K562 (cell line): ENCODE data around the gene TRPM4. TPM values are rescaled to one million over a fixed set of nuclear protein-coding genes. Genes with fewer than 3 reads are reported as not detected.

ENCODE experiments used
- ATAC-seq: fragments of 200-7000 bp; cut with Tn5 transposase; 3 replicates; pipeline ENCODE4 v1.9.1; 2020; ENCODE audit warnings: moderate library complexity
- BruUV-seq: library from RNA; stranded (reverse); fragments of 400-500 nt; replicated peaks from 2 replicates; lab custom pipeline; 2021; lab: Mats Ljungman, UMichigan
- CTCF ChIA-PET: fragments of 300-600 bp; formaldehyde crosslinking; extraction: SDS; loops from one replicate; lab custom pipeline; 2021; ENCODE audit warnings: low intra/inter-chr PET ratio; lab: Yijun Ruan, JAX
- POLR2A ChIA-PET: fragments of 300-600, 350-650 bp; sonication (Branson Sonifier 250); formaldehyde crosslinking; extraction: SDS; loops from one replicate; lab custom pipeline; 2021; ENCODE audit warnings: antibody characterized with exemption, inconsistent platforms; lab: Yijun Ruan, JAX
- DNase-seq, 4 experiments: peaks; one replicate each; pipeline versions ENCODE4 v3.0.0 to v3.0.0-alpha.2; 2011 to 2018; ENCODE audit warnings: low spot score in 3 of 4, mixed read lengths in 3 of 4; ENCODE audit errors: extremely low read depth in 1 of 4
- FAIRE-seq: peaks from 2 replicates; lab custom pipeline; 2011; peaks lifted over from hg19 to GRCh38; lab: Jason Lieb, UNC
- H2AFZ ChIP-seq: 2 replicates; pipeline ENCODE4 v1.6.0; 2011; ENCODE audit warnings: low read depth, low read length, control low read depth, inconsistent platforms
- H3K27ac ChIP-seq: fragments of 200-600 bp; 3 replicates; pipeline ENCODE4 v1.8.0; 2011; ENCODE audit warnings: low read depth, mild to moderate bottlenecking, control low read depth, inconsistent platforms, low read length, moderate library complexity, mixed read lengths; ENCODE audit errors: extremely low read depth
- H3K27me3 ChIP-seq, 2 experiments: fragments of 300-600 bp in 1 of 2; 2 replicates in 1 of 2; 3 replicates in 1 of 2; pipeline versions ENCODE4 v1.6.0 to v1.8.0; 2011; ENCODE audit warnings: inconsistent platforms in 2 of 2, low read length in 2 of 2, mild to moderate bottlenecking in 1 of 2, mixed read lengths in 1 of 2, moderate library complexity in 1 of 2; ENCODE audit not compliant: control insufficient read depth in 2 of 2, insufficient read depth in 2 of 2
- H3K36me3 ChIP-seq: fragments of 300-600 bp; 3 replicates; pipeline ENCODE4 v1.8.0; 2011; ENCODE audit warnings: mild to moderate bottlenecking, low read length, inconsistent platforms; ENCODE audit not compliant: control insufficient read depth, insufficient read depth
- H3K4me1 ChIP-seq, 2 experiments: fragments of 200-600 bp in 1 of 2; replicated peaks in 1 of 2; 2 replicates in 1 of 2; 3 replicates in 1 of 2; pipeline versions ENCODE4 v1.5.1 to v1.8.0; 2011; ENCODE audit warnings: inconsistent platforms in 2 of 2, low read length in 2 of 2, mild to moderate bottlenecking in 1 of 2, mixed read lengths in 1 of 2, moderate library complexity in 1 of 2; ENCODE audit not compliant: control insufficient read depth in 2 of 2, insufficient read depth in 2 of 2
- H3K4me2 ChIP-seq: 2 replicates; pipeline ENCODE4 v1.6.1; 2011; ENCODE audit warnings: low read length, control low read depth, inconsistent platforms, mixed read lengths; ENCODE audit not compliant: insufficient read depth
- H3K4me3 ChIP-seq: fragments of 200-600 bp; sonication (generic), shearing (Covaris generic); 2 replicates; pipeline ENCODE4 v1.5.1; 2016; ENCODE audit warnings: control low read depth, inconsistent platforms
- H3K79me2 ChIP-seq: fragments of 200-600 bp; 3 replicates; pipeline ENCODE4 v1.8.0; 2011; ENCODE audit warnings: low read length, inconsistent platforms; ENCODE audit not compliant: control insufficient read depth, insufficient read depth
- H3K9ac ChIP-seq, 2 experiments: 2 replicates each; pipeline versions ENCODE4 v1.6.0 to v1.6.1; 2011; ENCODE audit warnings: low read depth in 2 of 2, low read length in 2 of 2, control low read depth in 1 of 2, inconsistent platforms in 1 of 2, mild to moderate bottlenecking in 1 of 2, mixed read lengths in 1 of 2; ENCODE audit not compliant: insufficient read depth in 1 of 2
- H3K9me1 ChIP-seq: one replicate; pipeline ENCODE4 v1.6.0; 2011; ENCODE audit warnings: inconsistent platforms, mild to moderate bottlenecking, low read length, moderate library complexity; ENCODE audit not compliant: control insufficient read depth, insufficient read depth
- H3K9me3 ChIP-seq: replicated peaks from 2 replicates; pipeline ENCODE4 v1.5.1; 2011; ENCODE audit warnings: low read depth, low read length, inconsistent platforms; ENCODE audit not compliant: control insufficient read depth, insufficient read depth
- H4K20me1 ChIP-seq: replicated peaks from 2 replicates; pipeline ENCODE4 v1.6.1; 2011; ENCODE audit warnings: low read length, inconsistent platforms, mixed read lengths; ENCODE audit not compliant: control insufficient read depth, insufficient read depth
- CLOCK ChIP-seq: fragments of 250-450 bp; sonication (Bioruptor Pico); IDR thresholded peaks from 2 replicates; pipeline ENCODE4 v1.4.0; 2020; ENCODE audit warnings: mild to moderate bottlenecking, moderate library complexity, borderline replicate concordance
- E2F3 ChIP-seq: fragments of 250-450 bp; sonication (Bioruptor Pico); IDR thresholded peaks from 2 replicates; pipeline ENCODE4 v1.4.0; 2020; ENCODE audit warnings: mild to moderate bottlenecking
- KAT2B ChIP-seq: IDR thresholded peaks from one replicate; pipeline ENCODE4 v1.6.1; 2012; ENCODE audit warnings: low read depth, mild to moderate bottlenecking, control low read depth, inconsistent platforms, low read length, moderate library complexity
- KAT8 ChIP-seq: fragments of 450-650 bp; IDR thresholded peaks from 2 replicates; pipeline ENCODE4 v1.6.1; 2016; ENCODE audit warnings: low read depth, mild to moderate bottlenecking
- KDM1A ChIP-seq, 2 experiments: fragments of 450-650 bp; IDR thresholded peaks; 2 replicates each; pipeline ENCODE4 v1.6.1; 2016; ENCODE audit warnings: mild to moderate bottlenecking in 2 of 2
- MCM3 ChIP-seq: fragments of 450-650 bp; IDR thresholded peaks from 2 replicates; pipeline ENCODE4 v1.6.1; 2016
- ZBTB33 ChIP-seq: sonication (generic); formaldehyde crosslinking; IDR thresholded peaks from 2 replicates; pipeline ENCODE4 v1.8.1; 2023; ENCODE audit warnings: mild to moderate bottlenecking, missing genetic modification reagents
- ZNF140 ChIP-seq: fragments of 250-450 bp; sonication (Bioruptor Pico); IDR thresholded peaks from 2 replicates; pipeline ENCODE4 v1.8.0; 2021; ENCODE audit warnings: moderate library complexity, mild to moderate bottlenecking, inconsistent platforms
- ZNF282 ChIP-seq: sonication (generic); formaldehyde crosslinking; IDR thresholded peaks from 2 replicates; pipeline ENCODE4 v1.8.1; 2023; ENCODE audit warnings: missing genetic modification reagents
- ZNF592 ChIP-seq: fragments of 450-650 bp; IDR thresholded peaks from 2 replicates; pipeline ENCODE4 v1.6.1; 2017; ENCODE audit warnings: antibody characterized with exemption, mild to moderate bottlenecking
- ZSCAN29 ChIP-seq: fragments of 450-650 bp; IDR thresholded peaks from 2 replicates; pipeline ENCODE4 v1.6.1; 2017
- WGBS: fragments of 100-300 bp; shearing (Covaris generic); methylation state at CpG from one replicate; pipeline ENCODE4 v1.1.6; 2016; ENCODE audit warnings: low coverage, mixed read lengths; ENCODE audit not compliant: insufficient coverage; ENCODE audit errors: missing lambda C conversion rate; 5-methylcytosine and 5-hydroxymethylcytosine counted together
- in situ Hi-C: fragments of 300-500 bp; cut with MboI; formaldehyde crosslinking; loops from 4 replicates; pipeline ENCODE4 v1.15.0; 2018; ENCODE audit warnings: inconsistent platforms, mixed read lengths
- intact Hi-C: fragments of 100-400 bp; cut with micrococcal nuclease; formaldehyde crosslinking; loops from 2 replicates; pipeline ENCODE4 v1.14.2; 2022
- polyA plus RNA-seq, 8 experiments: library from polyadenylated mRNA; depleted of rRNA in 4 of 8; stranded (reverse) in 5 of 8; unstranded in 3 of 8; fragments of >200 nt; fragmentation: Nextera tagmentation in 2 of 8; fragmentation: Illumina TruSeq in 1 of 8; extraction: Ambion mirVana in 2 of 8; extraction: Trizol in 1 of 8; gene quantifications; 2 replicates each; pipeline versions ENCODE4 v1.2.1 to v1.2.3, GENCODE V29; 2011 to 2014; ENCODE audit warnings: inconsistent platforms in 1 of 8, missing spikeins in 1 of 8
- total RNA-seq, 7 experiments: library from RNA; depleted of rRNA in 6 of 7; stranded (reverse); fragments of >200 nt in 6 of 7; fragmentation: Illumina TruSeq in 2 of 7; extraction: Trizol in 2 of 7; gene quantifications; 2 replicates each; pipeline versions ENCODE4 v1.2.1 to v1.2.3, GENCODE V29; 2011 to 2021; ENCODE audit warnings: low replicate concordance in 1 of 7

The TRPM4 gene
- total and polyA plus RNA-seq, 9 of the 15 experiments (the other 6 are each of a cell fraction or from before 2014, with no cell fraction given), result 6.5 to 45.4 (median 15.2) TPM

GRCh38 chr19:49116544-49116943 lies 41.0 kb upstream of the TRPM4 start (continued):
- TF ChIP-seq ZNF592 (no peak), KAT2B (no peak)

- peak overlapping the region; percentile 98 for H3K27ac ChIP-seq
- WGBS, result 61% methylated on average over 26 of the region's 26 CpGs
- DNase-seq (peak in 1 of 4 experiments; percentile 8), ATAC-seq (no peak), FAIRE-seq (no peak)
- peak overlapping the region; percentile 91 for H2AFZ ChIP-seq
- peaks cover 40 to 72% of the 10 kb centered on the region in 2 experiments for H3K4me1 ChIP-seq
- ChIA-PET CTCF (no interaction called here), POLR2A (interaction anchor here (0.6 to 1.6 kb wide), 5 partner anchors 11 to 759 kb away, joined by 3 to 6 read pairs (median 3); partner anchors contain the start of gene AKT1S1)
- H3K4me3 ChIP-seq, result peak overlapping the region; percentile 53
- H3K9me3 ChIP-seq, result no peaks in the 10 kb centered on the region
- H3K4me2 ChIP-seq, result peak overlapping the region; percentile 86
- no peaks in the 10 kb centered on the region for H3K9me1 ChIP-seq
- no peaks in the 10 kb centered on the region; the same call in 1 of the 2 replicates for H4K20me1 ChIP-seq
- no peaks in the 10 kb centered on the region for H3K27me3 ChIP-seq
- H3K79me2 ChIP-seq, result peaks cover 22% of the 10 kb centered on the region; the same call in 2 of the 3 replicates
- peaks cover 11% of the 10 kb centered on the region for H3K36me3 ChIP-seq
- intact Hi-C loops, result loop anchor here (5.0 kb wide), 1 partner anchor 39 kb away; the partner anchor contains the start of genes HRC and TRPM4
- H3K9ac ChIP-seq, result peak overlapping the region; percentile 95 to 98
- in situ Hi-C loops, result loop anchor here (10.0 kb wide), 1 partner anchor 1217 kb away; no protein-coding TSS in a partner anchor
- no TSS peak for BruUV-seq
- TF ChIP-seq ZBTB33 (CRISPR knock-in tag) (peak; percentile 87; the same call in 1 of the 2 replicates), ZNF140 (CRISPR knock-in tag) (no peak), ZNF282 (no peak), KAT8 (no peak), CLOCK (no peak), E2F3 (CRISPR knock-in tag) (no peak), ZSCAN29 (no peak), KDM1A (IDR thresholded peaks at IDR 0.05) (no peak), MCM3 (no peak)
Measured at GRCh38 chr19:49117677-49118564, 39.7 kb upstream of the TRPM4 start.
